ENCODE measurements around the gene AQP12B. TPM values are rescaled to one million over a fixed set of nuclear protein-coding genes. Genes with fewer than 3 reads are reported as not detected.

AQP12B gene
- total and polyA plus RNA-seq, 10 of the 15 experiments (the other 5 are each of a cell fraction or from before 2014, with no cell fraction given): not detected

- TF ChIP-seq EED (IDR thresholded peaks at IDR 0.05; ENCODE audit: low read depth): no peak
These were observed 44.8 kb upstream of the AQP12B start (continued) for GRCh38 chr2:240727439-240727838.

- ChIA-PET RAD21 (ENCODE audit: unreplicated experiment) (no interaction called here), POLR2A (no interaction called here), SMC1A (ENCODE audit: uncharacterized antibody, unreplicated experiment) (interaction anchor here (0.6 kb wide), 1 partner anchor 1054 kb away, joined by 3 read pairs; no protein-coding TSS in a partner anchor), CTCF (no interaction called here)
- no peak overlapping the region for H2AFZ ChIP-seq (ENCODE audit: control insufficient read depth, low read depth, low read length)
- H3K4me2 ChIP-seq (ENCODE audit: control insufficient read depth, insufficient read depth): no peak overlapping the region
- no peaks in the 10 kb centered on the region for H3K4me1 ChIP-seq (ENCODE audit: control insufficient read depth, insufficient read depth, low read length)
- FAIRE-seq (no peak), DNase-seq (ENCODE audit: low read depth, low spot score) (no peak), ATAC-seq (no peak)
- 45% methylated on average over 14 of the region's 14 CpGs for WGBS (ENCODE audit: insufficient coverage, insufficient replicate concordance, low lambda C conversion rate, missing lambda C conversion rate)
- H3K9ac ChIP-seq (ENCODE audit: control insufficient read depth, insufficient read depth, low read length): no peak overlapping the region
- intact Hi-C loops (cut with micrococcal nuclease; ENCODE audit: unreplicated experiment) (no loop called here), in situ Hi-C loops (cut with MboI) (no loop called here)
- no peaks in the 10 kb centered on the region for H3K79me2 ChIP-seq (ENCODE audit: control insufficient read depth, insufficient read depth, low read length)
- H3K27me3 ChIP-seq (replicated peaks in 1 of 2; ENCODE audit: control insufficient read depth in 2 of 2, insufficient read depth in 2 of 2, low read length in 1 of 2): peaks cover 0 to 1% of the 10 kb centered on the region in 2 experiments; a peak in 2 of 4 replicates
- no peaks in the 10 kb centered on the region for H3K36me3 ChIP-seq (ENCODE audit: control insufficient read depth in 2 of 2, insufficient read depth in 2 of 2, low read length in 1 of 2)
- no peak overlapping the region for H3K4me3 ChIP-seq
- no peak for TF ChIP-seq SUZ12 (IDR thresholded peaks at IDR 0.05; ENCODE audit: unreplicated experiment)
- no peak for TF ChIP-seq FOXK2 (IDR thresholded peaks at IDR 0.05)
- TF ChIP-seq FOXM1 (IDR thresholded peaks at IDR 0.05; ENCODE audit: low read depth, low read length): no peak
- no peak for TF ChIP-seq E4F1 (IDR thresholded peaks at IDR 0.05; ENCODE audit: borderline replicate concordance, partially characterized antibody)
- TF ChIP-seq MEF2A (IDR thresholded peaks at IDR 0.05; ENCODE audit: insufficient read depth, low read depth, low read length): no peak
- no peak overlapping the region for H3K27ac ChIP-seq (ENCODE audit: control insufficient read depth, insufficient read depth)
- no peaks in the 10 kb centered on the region for H4K20me1 ChIP-seq (ENCODE audit: control insufficient read depth, insufficient read depth)
- BruUV-seq (replicated peaks): no TSS peak
- H3K9me3 ChIP-seq (replicated peaks; ENCODE audit: control insufficient read depth, insufficient read depth, low read length): no peaks in the 10 kb centered on the region
These were observed 44.2 kb upstream of the AQP12B start for GRCh38 chr2:240726876-240727275.
